Epithelial cell of proximal tubule (primary cell): ENCODE measurements around the gene ZNF865. TPM values are rescaled to one million over a fixed set of nuclear protein-coding genes. Genes with fewer than 3 reads are reported as not detected.

Source experiments
- DNase-seq: peaks from one replicate; pipeline ENCODE4 v3.0.0-alpha.2; 2011; ENCODE audit warnings: low read depth
- H3K4me3 ChIP-seq: 2 replicates; pipeline ENCODE4 v1.5.1; 2011; ENCODE audit warnings: low read depth, mild to moderate bottlenecking, low read length
- total RNA-seq: library from RNA; depleted of rRNA; stranded (reverse); fragments of >200 nt; gene quantifications from 2 replicates; pipeline ENCODE4 v1.2.3, GENCODE V29; 2015
- TF ChIP-seq, protein P1 (sequence below): conservative IDR thresholded peaks from 2 replicates; pipeline ENCODE4 v1.5.1; 2012; ENCODE audit warnings: low read depth, mild to moderate bottlenecking, low read length

ZNF865 gene
- total RNA-seq, 1 donor from 2014 or later: 6.2 TPM

DNA sequence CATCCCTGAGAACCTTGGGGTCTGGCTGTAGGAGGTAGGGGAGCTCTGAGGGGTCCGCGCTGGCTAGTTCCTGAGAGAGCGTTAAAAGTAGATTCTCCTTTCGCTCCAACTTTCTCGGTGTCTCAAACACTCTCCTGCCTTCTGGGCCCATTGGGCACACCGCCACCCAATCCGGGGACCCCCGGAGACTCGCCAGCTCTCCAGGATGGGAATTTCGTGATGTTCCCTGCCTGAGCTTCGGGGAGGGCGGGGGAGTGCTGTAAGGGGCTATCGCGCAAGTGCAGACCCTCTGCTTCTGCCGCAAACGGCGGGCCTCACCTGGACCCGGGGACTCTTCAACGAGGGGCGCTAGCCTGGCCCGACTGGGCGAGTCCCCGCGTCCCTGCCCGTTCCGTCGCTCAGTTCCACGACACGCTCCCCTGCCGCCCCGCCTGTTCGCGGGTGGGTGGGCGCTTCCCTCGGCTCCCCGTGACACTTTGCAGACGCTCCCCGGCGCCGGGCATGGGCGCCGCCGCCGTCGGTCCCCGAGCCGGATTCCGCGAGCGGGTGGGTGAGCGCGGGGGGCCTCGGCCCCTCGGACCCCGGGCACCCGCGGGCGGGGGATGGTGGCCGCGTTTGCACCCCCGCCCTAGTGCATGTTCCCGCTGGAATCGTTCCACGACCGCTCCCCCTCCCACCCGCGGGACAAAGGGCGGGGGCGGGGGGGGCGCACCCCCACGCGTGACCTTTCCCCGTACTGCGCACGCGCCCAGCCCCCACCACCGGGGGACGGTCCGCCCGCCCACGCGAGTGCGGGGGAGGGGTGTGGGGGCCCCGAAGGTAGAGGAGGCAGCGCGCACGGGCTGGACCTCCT is 42.5 kb downstream of the ZNF865 start, which contains the start of gene CCDC106:
Gene CCDC106, plus strand, starts transcription at position 481 of the 853 bp plus-strand sequence. CDS start 835 bp downstream, outside the sequence.
- H3K4me3 ChIP-seq: peak within 1 kb of the TSS; percentile 88
- TF ChIP-seq, protein P1, sequence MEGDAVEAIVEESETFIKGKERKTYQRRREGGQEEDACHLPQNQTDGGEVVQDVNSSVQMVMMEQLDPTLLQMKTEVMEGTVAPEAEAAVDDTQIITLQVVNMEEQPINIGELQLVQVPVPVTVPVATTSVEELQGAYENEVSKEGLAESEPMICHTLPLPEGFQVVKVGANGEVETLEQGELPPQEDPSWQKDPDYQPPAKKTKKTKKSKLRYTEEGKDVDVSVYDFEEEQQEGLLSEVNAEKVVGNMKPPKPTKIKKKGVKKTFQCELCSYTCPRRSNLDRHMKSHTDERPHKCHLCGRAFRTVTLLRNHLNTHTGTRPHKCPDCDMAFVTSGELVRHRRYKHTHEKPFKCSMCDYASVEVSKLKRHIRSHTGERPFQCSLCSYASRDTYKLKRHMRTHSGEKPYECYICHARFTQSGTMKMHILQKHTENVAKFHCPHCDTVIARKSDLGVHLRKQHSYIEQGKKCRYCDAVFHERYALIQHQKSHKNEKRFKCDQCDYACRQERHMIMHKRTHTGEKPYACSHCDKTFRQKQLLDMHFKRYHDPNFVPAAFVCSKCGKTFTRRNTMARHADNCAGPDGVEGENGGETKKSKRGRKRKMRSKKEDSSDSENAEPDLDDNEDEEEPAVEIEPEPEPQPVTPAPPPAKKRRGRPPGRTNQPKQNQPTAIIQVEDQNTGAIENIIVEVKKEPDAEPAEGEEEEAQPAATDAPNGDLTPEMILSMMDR: no peak
- no peak for DNase-seq

DNA sequence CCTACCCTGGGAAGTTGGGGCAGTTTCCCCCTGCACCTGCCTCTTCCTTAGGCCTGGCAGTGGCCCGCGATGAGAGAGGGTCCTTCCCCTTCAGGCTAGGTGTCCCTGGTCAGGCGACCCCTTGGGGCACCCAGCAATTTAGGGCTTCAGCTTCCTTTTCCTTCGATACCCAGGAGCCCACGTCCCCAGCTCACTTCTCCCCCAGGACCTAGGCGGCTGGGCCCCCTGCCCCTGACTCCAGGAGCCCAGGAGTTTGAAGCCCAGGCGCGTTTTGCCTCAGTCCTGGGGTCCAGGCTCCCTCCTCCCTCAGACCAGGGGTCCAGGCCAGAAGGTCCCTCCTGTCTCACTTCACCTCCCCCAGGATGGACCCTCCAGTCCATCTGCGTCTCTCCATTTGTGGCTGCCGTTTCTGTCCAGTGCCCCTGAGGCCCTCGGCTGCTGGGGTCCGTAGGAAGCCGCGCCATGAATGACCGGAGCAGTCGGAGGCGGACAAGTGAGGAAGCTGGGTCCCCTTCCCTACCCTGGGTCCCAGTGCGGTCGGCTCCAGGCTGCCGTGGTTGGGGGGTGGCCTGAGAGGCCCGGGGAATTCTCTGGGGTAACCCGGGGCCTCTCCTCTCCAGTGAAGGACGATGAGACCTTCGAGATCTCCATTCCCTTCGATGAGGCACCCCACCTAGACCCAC is 43.3 kb downstream of the ZNF865 start:
- TF ChIP-seq, protein P1: no peak
- H3K4me3 ChIP-seq: peak overlapping the region; percentile 88
- DNase-seq: no peak

GRCh38 chr19:55649268-55650125 is 44.0 kb downstream of the ZNF865 start:
- peak overlapping the region; percentile 88 for H3K4me3 ChIP-seq
- DNase-seq: no peak
- TF ChIP-seq, protein P1: no peak

DNA sequence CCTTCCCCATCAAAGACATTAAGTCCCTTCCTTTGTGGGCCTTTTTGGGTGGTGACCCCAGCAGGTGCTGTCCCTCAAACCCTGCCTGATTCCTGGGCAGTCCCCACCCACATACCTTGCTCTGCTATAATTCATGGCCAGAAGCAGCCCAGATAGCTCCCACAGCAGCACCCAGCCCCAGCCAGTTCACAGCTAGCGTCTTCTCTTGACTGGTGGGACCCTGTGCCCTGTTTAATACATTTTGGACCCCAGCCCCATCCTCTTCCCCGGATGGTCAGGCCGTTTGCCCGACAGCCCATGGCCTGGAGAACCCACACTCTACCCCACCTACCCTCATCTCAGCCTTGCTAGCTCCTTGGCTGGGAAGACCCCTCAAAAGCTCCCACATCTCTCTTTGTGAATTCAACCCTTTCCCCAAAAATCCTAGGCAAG is 44.7 kb downstream of the ZNF865 start:
- H3K4me3 ChIP-seq: no peak overlapping the region
- TF ChIP-seq, protein P1: no peak
- no peak for DNase-seq

- TF ChIP-seq, protein P1: no peak
- DNase-seq: no peak
- no peak overlapping the region for H3K4me3 ChIP-seq
Measured at GRCh38 chr19:55650602-55651230, 45.3 kb downstream of the ZNF865 start.

DNA sequence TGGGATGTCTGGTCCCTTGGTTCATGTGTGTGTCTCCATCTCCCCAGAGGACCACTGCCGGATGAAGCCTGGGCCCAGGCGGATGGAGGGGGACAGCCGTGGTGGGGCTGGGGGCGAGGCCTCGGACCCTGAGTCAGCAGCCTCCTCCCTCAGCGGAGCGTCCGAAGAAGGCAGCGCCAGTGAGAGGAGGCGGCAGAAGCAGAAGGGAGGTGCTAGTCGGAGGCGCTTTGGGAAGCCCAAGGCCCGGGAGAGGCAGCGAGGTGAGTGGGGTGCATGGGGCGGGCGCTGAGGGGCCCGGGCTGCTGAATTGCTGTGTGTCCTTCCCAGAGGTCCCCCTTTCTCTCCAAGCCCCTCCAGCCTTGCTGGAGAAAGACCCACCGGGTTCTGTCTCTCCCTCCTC is 45.8 kb downstream of the ZNF865 start:
- no peak for DNase-seq

More for the DNA sequence above, 45.8 kb downstream of the ZNF865 start:
- TF ChIP-seq, protein P1: no peak
- H3K4me3 ChIP-seq: no peak overlapping the region
